DMS114 treated with DMSO at 0.1 percent for 48 hours (cell line): ENCODE results near the gene SPATA24.
"Not testable (repeated sequence)": the region's sequence is repeated elsewhere in the genome, so short reads cannot be mapped to it uniquely, and the experiment has no call there.

Experiments
- DNase-seq: peaks from one replicate; lab custom pipeline; 2025; ENCODE audit not compliant: unreplicated experiment; lab: John Stamatoyannopoulos, UW

Gene SPATA24

GRCh38 chr5:139403787-139404483, at the start of gene SPATA24:
Gene SPATA24, minus strand, starts transcription at chr5:139404089. Its CDS starts 29 bp downstream, at chr5:139404060.
- peak; percentile 96 for DNase-seq

GRCh38 chr5:139451878-139452660, 48.2 kb upstream of the SPATA24 start:
- DNase-seq = no peak

- no peak for DNase-seq
Observed at GRCh38 chr5:139451176-139451575, 47.3 kb upstream of the SPATA24 start.

- no peak for DNase-seq
Observed at GRCh38 chr5:139446956-139447779, 43.3 kb upstream of the SPATA24 start.

- no peak for DNase-seq
Observed at GRCh38 chr5:139445325-139446170, 41.7 kb upstream of the SPATA24 start.

- no peak for DNase-seq
Observed at GRCh38 chr5:139443831-139444453, 40.1 kb upstream of the SPATA24 start.

- not testable (repeated sequence) for DNase-seq
Observed at GRCh38 chr5:139440416-139440815, 36.5 kb upstream of the SPATA24 start.

- DNase-seq = peak; percentile 83
Observed at GRCh38 chr5:139439013-139439903, 35.4 kb upstream of the SPATA24 start, which contains the start of gene DNAJC18. Gene DNAJC18, minus strand, starts transcription at chr5:139439525. Its CDS starts 80 bp downstream, at chr5:139439445.

GRCh38 chr5:139438707-139439012, 34.8 kb upstream of the SPATA24 start:
- no peak for DNase-seq

GRCh38 chr5:139435676-139436075, 31.8 kb upstream of the SPATA24 start:
- no peak for DNase-seq

- no peak for DNase-seq
Observed at GRCh38 chr5:139431706-139432105, 27.8 kb upstream of the SPATA24 start.

GRCh38 chr5:139430015-139430414, 26.1 kb upstream of the SPATA24 start:
- DNase-seq = no peak

- DNase-seq = no peak
Observed at GRCh38 chr5:139426203-139426885, 22.5 kb upstream of the SPATA24 start.

GRCh38 chr5:139425497-139425896, 21.6 kb upstream of the SPATA24 start:
- no peak for DNase-seq

GRCh38 chr5:139422307-139422893, 18.5 kb upstream of the SPATA24 start:
- DNase-seq = peak; percentile 78

- DNase-seq = no peak
Observed at GRCh38 chr5:139419226-139420192, 15.6 kb upstream of the SPATA24 start.

GRCh38 chr5:139418793-139419192, 14.9 kb upstream of the SPATA24 start:
- DNase-seq = no peak
